VCaP (cell line): Measurements from ENCODE around the gene TSNAXIP1.

Source experiments
- H3K27ac ChIP-seq: fragments of 450-650 bp; 2 replicates; pipeline ENCODE4 v1.5.1; 2017
- TF ChIP-seq, protein P1 (sequence below): fragments of 450-650 bp; conservative IDR thresholded peaks from 2 replicates; pipeline ENCODE4 v1.5.1; 2017; ENCODE audit warnings: mild to moderate bottlenecking, moderate library complexity

Gene TSNAXIP1

DNA sequence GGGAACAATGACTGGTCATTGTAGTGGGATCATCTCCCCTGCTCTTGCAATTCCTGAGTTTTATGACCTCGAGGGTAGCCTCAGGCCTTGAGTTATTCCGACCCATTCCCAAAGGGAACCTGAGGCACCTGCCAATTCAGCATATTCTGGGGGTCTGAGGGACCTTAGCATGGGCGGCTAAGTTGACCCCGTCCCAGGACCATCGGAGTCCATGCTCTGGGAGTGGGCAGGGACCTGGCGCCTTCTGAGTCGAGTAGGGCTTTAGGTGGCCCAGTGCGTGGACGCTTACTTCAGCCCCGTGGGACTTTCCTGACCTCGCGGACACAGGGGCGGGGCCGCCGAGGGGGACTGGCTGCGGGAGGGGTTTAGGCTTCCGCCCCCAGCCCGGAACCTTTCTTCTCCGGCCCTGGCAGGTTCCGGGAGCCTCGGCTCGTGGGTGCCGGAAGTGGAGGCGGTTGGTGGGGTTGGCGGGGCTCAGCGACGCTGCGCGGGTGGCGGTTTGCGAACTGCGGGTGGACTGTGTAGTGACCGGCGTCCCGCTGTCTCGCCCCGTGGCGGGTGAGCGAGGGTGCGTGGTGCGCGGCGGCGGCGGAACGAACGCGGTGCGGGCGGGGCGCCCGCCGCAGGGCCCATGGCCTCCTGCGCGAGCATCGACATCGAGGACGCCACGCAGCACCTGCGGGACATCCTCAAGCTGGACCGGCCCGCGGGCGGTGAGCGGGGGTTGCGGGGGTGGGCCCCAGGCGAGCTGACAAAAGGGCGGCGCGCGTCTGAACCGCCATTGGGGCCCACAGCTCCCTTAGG lies 66.1 kb downstream of the TSNAXIP1 start, which contains the start of gene EDC4:
EDC4 (plus strand) TSS at position 422 of the 804 bp plus-strand sequence; CDS start at position 632, 210 bp downstream.
- peak within 1 kb of the TSS; percentile 75 for H3K27ac ChIP-seq
- TF ChIP-seq, protein P1, sequence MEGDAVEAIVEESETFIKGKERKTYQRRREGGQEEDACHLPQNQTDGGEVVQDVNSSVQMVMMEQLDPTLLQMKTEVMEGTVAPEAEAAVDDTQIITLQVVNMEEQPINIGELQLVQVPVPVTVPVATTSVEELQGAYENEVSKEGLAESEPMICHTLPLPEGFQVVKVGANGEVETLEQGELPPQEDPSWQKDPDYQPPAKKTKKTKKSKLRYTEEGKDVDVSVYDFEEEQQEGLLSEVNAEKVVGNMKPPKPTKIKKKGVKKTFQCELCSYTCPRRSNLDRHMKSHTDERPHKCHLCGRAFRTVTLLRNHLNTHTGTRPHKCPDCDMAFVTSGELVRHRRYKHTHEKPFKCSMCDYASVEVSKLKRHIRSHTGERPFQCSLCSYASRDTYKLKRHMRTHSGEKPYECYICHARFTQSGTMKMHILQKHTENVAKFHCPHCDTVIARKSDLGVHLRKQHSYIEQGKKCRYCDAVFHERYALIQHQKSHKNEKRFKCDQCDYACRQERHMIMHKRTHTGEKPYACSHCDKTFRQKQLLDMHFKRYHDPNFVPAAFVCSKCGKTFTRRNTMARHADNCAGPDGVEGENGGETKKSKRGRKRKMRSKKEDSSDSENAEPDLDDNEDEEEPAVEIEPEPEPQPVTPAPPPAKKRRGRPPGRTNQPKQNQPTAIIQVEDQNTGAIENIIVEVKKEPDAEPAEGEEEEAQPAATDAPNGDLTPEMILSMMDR: no peak

DNA sequence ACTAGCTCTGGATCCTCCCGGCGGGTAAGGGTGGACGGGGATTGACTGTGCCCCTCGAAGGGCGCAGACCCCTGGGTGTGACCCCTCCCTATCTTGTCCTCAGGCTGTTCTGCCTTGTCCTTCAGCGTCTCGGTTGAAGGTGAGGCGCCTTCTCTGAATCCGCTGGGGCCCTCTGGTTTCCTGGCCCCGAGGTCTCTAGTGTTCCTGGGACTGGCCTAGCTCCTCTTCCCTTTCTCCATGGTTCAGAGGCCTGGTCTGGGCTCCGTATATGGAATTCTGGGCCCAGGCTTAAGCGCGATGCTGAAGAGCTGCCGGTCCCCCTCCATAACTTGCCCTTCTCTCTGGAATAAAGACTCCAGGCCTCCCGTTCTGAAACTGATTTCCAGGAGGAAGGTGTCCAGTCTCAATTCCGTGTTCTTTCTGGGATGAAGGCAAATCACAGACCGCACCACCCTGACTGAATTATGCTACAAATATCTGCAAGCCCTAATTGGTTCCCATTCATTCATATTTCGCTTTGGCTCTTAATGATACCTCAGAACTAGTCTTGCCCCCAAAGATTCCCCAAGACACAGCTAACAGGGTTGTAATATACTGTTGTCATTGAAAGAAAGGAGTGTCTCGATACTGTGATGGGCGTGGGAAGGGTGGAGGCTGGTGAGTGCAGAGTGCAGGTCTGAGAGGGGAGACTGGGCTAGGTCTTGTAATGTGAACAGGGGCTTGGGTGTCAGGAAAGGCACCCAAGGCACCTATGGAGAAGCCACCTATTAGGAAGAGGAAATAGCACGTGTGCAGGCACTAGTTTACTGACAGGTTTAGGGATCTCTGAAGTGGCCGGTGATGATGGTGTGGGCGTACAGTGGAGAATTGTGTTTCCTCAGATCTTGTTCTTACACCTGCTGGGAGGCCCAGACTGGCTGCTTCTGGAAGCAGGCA lies 67.0 kb downstream of the TSNAXIP1 start:
- TF ChIP-seq, protein P1: no peak
- peak overlapping the region; percentile 75 for H3K27ac ChIP-seq

DNA sequence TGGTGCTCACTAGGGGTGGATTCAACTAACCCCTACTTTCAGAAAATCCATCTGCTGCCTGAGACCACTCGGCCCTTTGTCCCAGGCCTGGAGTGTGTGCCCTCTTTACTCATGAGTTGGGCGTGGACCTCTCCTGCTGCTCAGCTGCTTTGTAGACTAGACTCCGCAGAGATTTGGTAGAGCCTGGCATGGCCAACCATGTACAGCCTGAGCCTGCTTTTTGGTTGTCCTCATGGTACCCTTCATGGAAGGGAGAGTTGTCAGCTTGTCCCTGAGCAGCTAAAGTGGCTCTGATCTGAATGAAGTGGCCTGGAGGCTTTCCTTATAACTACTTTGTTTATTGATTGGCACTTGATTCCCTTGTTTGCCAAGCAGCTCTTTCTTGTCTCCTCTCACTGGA lies 67.7 kb downstream of the TSNAXIP1 start:
- TF ChIP-seq, protein P1: no peak
- H3K27ac ChIP-seq: peak overlapping the region; percentile 75; the same call in 1 of the 2 replicates

DNA sequence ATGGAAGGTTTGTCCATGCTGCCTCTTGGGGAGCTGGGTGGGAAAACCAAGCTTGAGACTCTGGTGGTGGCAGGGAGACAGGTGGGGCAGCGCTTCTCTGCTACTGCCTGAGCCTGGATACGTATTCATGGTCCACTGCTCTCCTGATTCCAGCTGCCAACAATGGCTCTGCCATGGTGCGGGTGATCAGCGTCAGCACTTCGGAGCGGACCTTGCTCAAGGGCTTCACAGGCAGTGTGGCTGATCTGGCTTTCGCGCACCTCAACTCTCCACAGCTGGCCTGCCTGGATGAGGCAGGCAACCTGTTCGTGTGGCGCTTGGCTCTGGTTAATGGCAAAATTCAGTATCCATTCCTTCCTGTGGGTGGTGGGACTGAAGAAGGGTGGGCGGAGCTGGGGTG lies 70.4 kb downstream of the TSNAXIP1 start:
- TF ChIP-seq, protein P1: no peak
- no peak overlapping the region for H3K27ac ChIP-seq
